SK-N-SH treated with all-trans-retinoic acid at 6 μM for 48 hours (cell line): Measurements from ENCODE around the gene POU2F1.

Experiments
- BACH2 ChIP-seq: fragments of 250-450 bp; sonication (Bioruptor Pico); IDR thresholded peaks from 2 replicates; pipeline ENCODE4 v1.9.0; 2021; ENCODE audit warnings: mild to moderate bottlenecking, borderline replicate concordance
- ESRRG ChIP-seq: fragments of 250-450 bp; sonication (Bioruptor Pico); IDR thresholded peaks from 2 replicates; pipeline ENCODE4 v1.6.1; 2021; ENCODE audit warnings: mild to moderate bottlenecking
- TCF4 ChIP-seq: fragments of 250-450 bp; sonication (Bioruptor Pico); IDR thresholded peaks from 2 replicates; pipeline ENCODE4 v1.8.0; 2021; ENCODE audit warnings: mild to moderate bottlenecking, moderate library complexity, borderline replicate concordance
- TOX ChIP-seq: fragments of 250-450 bp; sonication (Bioruptor Pico); IDR thresholded peaks from 2 replicates; pipeline ENCODE4 v1.8.0; 2021; ENCODE audit warnings: mild to moderate bottlenecking, moderate library complexity, borderline replicate concordance
- ZFP3 ChIP-seq: fragments of 250-450 bp; sonication (Bioruptor Pico); IDR thresholded peaks from 2 replicates; pipeline ENCODE4 v1.5.0; 2020; ENCODE audit warnings: mild to moderate bottlenecking, moderate library complexity
- ZFP30 ChIP-seq: fragments of 450-650 bp; formaldehyde crosslinking; IDR thresholded peaks from 2 replicates; pipeline ENCODE4 v1.5.0; 2022; ENCODE audit warnings: mild to moderate bottlenecking, moderate library complexity
- ZNF565 ChIP-seq: fragments of 450-650 bp; formaldehyde crosslinking; conservative IDR thresholded peaks from 2 replicates; pipeline ENCODE4 v1.5.0; 2020; ENCODE audit warnings: low read depth, mild to moderate bottlenecking, moderate library complexity
- TF ChIP-seq, protein P1 (sequence below): fragments of 250-450 bp; sonication (Bioruptor Pico); IDR thresholded peaks from 2 replicates; pipeline ENCODE4 v1.5.1; 2021; ENCODE audit warnings: mild to moderate bottlenecking, moderate library complexity
- TF ChIP-seq, protein P2 (sequence below): fragments of 250-450 bp; sonication (Bioruptor Pico); IDR thresholded peaks from 2 replicates; pipeline ENCODE4 v1.8.0; 2020; ENCODE audit warnings: mild to moderate bottlenecking, moderate library complexity, borderline replicate concordance

DNA sequence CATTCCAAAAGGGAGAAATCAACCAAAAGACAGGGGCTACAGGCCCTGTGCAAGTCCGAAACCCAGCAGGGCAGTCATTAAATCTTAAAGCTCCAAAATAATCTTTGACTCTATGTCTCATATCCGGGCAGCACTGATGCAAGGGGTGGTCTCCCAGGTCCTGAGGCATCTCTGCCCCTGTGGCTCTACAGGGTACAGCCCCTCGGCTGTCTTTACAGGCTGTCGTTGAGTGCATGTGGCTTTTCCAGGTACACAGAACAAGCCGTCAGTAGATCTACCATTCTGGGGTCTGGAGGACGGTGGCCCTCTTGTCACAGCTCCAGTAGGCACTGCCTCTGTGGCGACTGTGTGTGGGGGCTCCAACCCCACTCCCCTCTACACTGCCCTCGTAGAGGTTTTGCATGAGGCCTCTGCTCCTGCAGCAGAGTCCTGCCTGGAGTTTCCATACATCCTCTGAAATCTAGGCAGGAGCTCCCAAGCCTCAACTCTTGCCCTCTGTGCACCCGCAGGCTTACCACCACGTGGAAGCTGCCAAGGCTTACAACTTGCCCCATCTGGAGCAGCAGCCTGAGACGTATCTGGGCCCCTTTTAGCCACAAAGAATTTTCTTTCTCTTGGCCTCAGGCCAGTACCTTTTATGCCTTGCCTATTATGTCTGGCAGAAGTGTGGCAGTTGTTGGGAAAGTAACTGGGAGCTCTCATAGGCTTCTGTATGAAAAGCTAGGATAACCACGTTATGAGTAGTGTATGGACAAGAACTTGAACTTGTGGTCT is 52.5 kb downstream of the POU2F1 start:
- TF ChIP-seq ZFP30 (CRISPR knock-in tag): no peak
- TF ChIP-seq, protein P1, sequence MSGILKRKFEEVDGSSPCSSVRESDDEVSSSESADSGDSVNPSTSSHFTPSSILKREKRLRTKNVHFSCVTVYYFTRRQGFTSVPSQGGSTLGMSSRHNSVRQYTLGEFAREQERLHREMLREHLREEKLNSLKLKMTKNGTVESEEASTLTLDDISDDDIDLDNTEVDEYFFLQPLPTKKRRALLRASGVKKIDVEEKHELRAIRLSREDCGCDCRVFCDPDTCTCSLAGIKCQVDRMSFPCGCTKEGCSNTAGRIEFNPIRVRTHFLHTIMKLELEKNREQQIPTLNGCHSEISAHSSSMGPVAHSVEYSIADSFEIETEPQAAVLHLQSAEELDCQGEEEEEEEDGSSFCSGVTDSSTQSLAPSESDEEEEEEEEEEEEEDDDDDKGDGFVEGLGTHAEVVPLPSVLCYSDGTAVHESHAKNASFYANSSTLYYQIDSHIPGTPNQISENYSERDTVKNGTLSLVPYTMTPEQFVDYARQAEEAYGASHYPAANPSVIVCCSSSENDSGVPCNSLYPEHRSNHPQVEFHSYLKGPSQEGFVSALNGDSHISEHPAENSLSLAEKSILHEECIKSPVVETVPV: no peak
- TF ChIP-seq BACH2: no peak
- no peak for TF ChIP-seq ZNF565 (CRISPR knock-in tag)
- no peak for TF ChIP-seq TOX
- no peak for TF ChIP-seq ZFP3 (CRISPR knock-in tag)
- TF ChIP-seq ESRRG (CRISPR knock-in tag): no peak
- TF ChIP-seq, protein P2, sequence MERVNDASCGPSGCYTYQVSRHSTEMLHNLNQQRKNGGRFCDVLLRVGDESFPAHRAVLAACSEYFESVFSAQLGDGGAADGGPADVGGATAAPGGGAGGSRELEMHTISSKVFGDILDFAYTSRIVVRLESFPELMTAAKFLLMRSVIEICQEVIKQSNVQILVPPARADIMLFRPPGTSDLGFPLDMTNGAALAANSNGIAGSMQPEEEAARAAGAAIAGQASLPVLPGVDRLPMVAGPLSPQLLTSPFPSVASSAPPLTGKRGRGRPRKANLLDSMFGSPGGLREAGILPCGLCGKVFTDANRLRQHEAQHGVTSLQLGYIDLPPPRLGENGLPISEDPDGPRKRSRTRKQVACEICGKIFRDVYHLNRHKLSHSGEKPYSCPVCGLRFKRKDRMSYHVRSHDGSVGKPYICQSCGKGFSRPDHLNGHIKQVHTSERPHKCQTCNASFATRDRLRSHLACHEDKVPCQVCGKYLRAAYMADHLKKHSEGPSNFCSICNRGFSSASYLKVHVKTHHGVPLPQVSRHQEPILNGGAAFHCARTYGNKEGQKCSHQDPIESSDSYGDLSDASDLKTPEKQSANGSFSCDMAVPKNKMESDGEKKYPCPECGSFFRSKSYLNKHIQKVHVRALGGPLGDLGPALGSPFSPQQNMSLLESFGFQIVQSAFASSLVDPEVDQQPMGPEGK (CRISPR knock-in tag): no peak
- TF ChIP-seq TCF4 (CRISPR knock-in tag): no peak
